ENCODE data around the gene PFKFB1.
A peak's percentile ranks its signal among the peaks of the same experiment; 100 is the strongest.

Gene PFKFB1

GRCh38 chrX:55006827-55007621 lies 13.0 kb upstream of the PFKFB1 start:
- no peak overlapping the region for H3K27ac ChIP-seq
- no peak for TF ChIP-seq CTCF (IDR thresholded peaks at IDR 0.05)
- H3K4me3 ChIP-seq: no peak overlapping the region
- no peak for DNase-seq (ENCODE audit: low spot score)

GRCh38 chrX:55005256-55005655 lies 11.3 kb upstream of the PFKFB1 start:
- TF ChIP-seq CTCF (IDR thresholded peaks at IDR 0.05): no peak
- no peak for DNase-seq (ENCODE audit: low spot score)
- no peak overlapping the region for H3K4me3 ChIP-seq
- H3K27ac ChIP-seq: no peak overlapping the region

DNA sequence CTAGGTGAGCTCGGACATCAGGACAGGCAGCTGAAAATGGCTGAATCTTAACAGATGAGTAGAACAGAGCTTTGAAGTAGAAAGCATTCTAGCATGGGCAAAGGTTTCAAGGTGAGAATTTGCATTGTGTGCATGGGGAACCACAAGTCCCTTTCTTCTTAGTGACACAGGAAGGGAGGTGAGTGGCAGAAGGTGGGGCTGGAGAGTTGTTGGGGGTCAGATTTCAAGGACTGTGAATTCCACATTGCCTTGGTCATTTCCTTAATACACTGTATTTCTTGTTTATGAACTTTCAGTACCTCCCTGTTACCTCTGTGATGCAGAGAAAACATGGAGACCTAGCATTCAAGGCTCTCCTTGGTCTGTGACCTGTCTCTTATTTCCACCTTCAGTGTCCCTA lies 10.2 kb upstream of the PFKFB1 start:
- no peak for TF ChIP-seq CTCF (IDR thresholded peaks at IDR 0.05)
- DNase-seq (ENCODE audit: low spot score): no peak
- Histone ChIP-seq H3K4me3 (no peak overlapping the region), H3K27ac (no peak overlapping the region)

GRCh38 chrX:54999717-55000598 lies 6.0 kb upstream of the PFKFB1 start, which contains the start of gene APEX2:
TSS of gene APEX2 (plus strand) at chrX:55000363. CDS start at chrX:55000423, 60 bp downstream.
- Histone ChIP-seq H3K4me3 (peak within 1 kb of the TSS; percentile 71), H3K27ac (peak within 1 kb of the TSS; percentile 77 to 88)
- peak; percentile 91 for DNase-seq (ENCODE audit: low spot score)
- no peak for TF ChIP-seq CTCF (IDR thresholded peaks at IDR 0.05)

- Histone ChIP-seq H3K4me3 (no peak overlapping the region), H3K27ac (no peak overlapping the region)
- TF ChIP-seq CTCF (IDR thresholded peaks at IDR 0.05): no peak
- DNase-seq (ENCODE audit: low spot score): no peak
Observed at GRCh38 chrX:54995621-54996020, 1.6 kb upstream of the PFKFB1 start.

- no peak for TF ChIP-seq CTCF (IDR thresholded peaks at IDR 0.05)
- no peak overlapping the region for H3K27ac ChIP-seq
- DNase-seq (ENCODE audit: low spot score): no peak
- H3K4me3 ChIP-seq: no peak overlapping the region
Observed at GRCh38 chrX:54994668-54995351, 822 bp upstream of the PFKFB1 start.

Measured in coronary artery (tissue), 2 donors.